ENCODE results near the gene VSIG8.

Gene VSIG8

DNA sequence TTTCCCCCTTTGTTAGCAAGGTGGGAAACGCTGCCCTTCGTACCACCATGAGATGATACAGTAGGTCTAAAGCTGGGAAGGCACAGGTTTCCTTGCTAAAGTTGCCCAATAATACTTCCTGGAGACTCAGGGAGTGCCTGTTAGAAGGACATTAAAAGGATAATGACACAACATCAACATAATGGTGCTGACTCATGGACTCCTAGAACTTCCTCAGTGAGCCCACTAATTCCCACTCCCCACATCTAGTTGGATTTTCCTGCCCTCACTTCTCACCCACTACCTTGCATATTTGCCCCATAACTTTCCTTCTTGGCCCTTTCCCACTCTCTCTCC is 20.0 kb upstream of the VSIG8 start:
- DNase-seq, result no peak

DNA sequence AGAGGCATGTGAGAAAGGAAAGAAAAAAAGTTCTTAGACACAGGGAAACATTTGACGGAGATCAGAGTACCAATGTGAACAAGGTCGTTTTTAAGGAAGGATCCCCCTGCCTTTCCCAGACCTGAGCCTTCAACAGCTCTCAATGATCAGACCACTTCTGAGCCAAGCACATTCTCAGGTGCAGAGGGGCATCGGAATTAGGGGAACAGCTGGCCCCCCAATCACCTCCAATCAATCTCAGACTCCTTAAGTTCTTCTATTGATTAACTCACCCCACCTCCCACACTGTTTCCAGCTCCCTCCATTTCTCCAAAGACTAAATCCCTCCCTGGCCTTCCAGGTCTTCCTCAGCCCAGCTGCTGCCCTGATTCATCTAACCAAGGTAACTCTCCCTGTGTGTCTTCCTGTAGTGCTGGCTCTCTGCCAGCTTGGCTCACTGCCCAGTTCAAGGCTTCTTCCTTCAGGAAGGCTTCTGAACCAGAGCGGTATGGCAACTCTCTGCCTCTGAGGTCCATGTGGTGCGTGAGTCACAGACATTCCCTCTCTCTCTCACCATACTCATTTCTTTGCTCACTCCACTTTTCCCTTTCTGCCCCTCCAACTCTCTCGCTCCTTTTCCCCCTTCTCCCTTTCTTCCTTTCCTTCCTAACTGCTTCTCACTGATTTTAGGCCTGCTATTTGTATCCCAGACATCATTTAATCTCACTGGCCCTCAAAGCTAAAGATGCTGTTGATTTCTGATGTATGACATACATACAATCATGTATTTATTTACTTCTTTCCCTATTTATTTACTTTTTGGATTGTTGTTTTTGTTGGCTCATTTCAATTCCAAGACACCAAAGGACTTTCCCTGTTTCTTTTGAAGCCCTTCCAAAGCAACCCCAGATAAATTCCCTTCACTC is 19.4 kb upstream of the VSIG8 start:
- peak; percentile 9 to 23 for DNase-seq

DNA sequence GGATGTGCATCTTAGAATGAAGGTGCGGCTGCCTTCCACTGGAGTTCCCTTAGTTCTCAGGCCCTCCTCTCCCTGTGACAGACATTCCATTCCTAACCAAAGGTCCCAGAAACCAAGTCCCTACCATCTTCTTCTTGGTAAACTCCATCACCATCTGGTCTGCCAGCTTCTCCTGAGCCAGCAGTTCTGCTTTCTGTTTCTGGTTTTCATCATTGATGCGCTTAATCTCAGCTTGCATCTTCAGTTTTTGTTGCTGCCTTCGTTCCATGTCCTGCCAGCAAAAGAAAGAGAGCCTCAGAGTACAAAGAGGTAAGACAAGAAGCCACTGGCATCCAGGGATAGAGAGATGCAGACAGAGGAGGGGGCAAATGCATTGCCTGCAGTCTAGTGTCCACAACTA is 18.0 kb upstream of the VSIG8 start:
- DNase-seq, result no peak

DNA sequence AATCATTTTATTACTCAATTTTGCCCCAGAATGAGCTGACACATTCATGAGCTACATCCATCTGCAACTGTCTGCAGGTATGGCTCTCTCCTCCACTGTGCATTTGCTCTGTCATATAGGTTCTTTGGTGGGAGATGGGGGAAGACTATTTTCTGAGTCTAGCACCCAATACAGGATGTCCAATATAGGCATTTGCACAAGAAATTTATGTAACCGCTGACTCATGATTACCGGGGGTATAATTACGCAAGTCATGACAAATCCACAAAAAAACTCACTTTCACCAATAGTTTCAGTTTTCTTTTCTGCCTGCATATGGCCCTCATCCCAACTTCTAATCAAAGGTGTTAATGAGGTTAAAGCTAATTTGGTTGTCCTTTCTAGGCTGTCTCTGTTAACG is 17.5 kb upstream of the VSIG8 start:
- no peak for DNase-seq

DNA sequence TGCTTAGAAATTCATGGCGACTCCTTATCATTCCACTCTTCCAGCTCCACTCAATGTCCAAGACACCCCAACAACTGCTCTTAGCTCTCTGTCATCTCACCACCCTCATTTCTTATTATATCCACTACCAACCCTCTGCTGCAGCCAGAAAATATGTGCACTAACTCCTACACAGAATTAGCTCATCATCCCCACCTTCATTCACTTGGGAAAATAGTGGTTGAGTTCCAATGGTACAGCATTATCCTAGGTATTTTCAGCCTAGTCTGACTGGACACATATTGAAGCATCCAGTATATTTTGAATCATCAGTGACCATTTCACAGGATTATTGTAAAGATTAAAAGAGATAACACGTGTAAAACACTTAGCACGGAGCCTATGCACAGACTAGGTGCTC is 16.7 kb upstream of the VSIG8 start:
- no peak for DNase-seq

DNA sequence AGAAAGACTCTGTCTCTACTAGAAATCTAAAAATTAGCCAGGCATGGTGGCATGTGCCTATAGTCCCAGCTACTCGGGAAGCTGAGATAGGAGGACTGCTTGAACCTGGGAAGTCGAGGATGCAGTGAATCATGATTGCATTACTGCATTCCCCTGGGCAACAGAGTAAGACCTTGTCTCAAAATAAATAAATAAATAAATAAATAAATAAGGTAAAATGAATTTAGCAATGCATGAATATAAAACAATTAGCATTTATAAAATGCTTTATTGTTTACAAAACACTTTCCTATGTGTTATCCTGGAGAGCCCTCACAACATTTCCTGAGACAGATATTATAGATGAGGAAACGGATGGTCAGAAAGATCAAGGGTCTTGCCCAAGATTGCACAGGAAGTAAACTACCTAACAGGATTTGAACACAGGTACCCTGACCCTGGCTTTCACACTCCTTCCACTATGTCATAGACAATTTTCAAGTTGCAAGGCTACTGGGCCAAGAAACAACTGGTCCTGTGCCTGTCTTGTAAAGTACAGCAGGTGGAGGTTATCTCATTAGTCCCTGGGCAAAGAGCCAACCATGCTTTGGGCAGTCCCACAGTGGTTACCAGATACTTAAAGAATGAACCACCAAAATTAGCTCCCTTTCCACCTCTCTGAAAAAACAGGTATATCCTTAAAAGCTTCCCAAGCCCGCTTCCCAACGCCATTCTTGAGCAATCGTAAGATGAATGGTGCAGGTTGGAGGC is 15.4 kb upstream of the VSIG8 start:
- DNase-seq, result no peak

DNA sequence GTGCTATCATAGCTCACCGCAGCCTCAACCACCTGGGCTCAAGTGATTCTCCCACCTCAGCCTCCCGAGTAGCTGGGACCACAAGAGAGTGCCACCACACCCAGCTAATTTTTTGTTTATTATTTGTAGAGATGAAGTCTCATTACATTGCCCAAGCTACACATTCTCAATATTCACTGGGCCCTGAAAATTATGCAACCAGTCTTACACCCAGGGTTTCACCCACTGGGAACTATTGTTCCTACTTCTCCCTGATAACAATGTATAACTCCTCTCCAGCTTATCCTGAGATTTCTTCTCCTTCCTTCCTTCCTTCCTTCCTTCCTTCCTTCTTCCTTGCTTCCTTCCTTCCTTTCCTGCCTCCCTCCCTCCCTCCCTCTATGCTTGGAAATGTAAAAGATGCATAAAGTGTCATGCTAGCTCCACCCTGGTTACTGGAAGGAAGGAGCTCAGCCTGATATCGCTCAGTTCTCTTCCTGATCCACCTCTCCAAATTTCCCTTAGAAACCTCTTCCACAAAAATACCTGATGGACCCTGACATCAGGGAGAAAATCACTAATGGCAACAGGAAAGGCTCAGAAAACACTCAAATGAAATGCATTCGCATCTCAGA is 11.2 kb upstream of the VSIG8 start:
- DNase-seq, result no peak

DNA sequence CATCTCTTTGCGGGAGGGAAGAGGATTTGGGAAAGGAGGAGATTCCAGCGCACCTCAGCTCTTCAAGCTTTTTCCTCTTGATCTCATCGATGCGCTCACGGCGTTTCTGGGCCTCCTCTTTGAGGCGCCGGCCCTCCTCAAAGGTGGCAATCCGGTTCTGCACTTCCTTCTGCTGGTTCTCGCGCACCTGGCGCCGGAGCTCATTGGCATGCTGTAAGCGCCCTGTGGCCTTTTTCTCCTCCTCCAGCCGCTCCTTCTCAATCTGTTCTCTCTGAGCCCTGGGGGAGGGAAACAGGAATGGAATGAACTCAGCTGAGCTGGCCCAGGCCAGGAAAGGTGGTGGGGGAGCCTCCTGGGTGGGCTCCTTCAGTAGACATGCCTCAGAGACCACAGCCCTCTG is 10.4 kb upstream of the VSIG8 start:
- DNase-seq, result no peak

DNA sequence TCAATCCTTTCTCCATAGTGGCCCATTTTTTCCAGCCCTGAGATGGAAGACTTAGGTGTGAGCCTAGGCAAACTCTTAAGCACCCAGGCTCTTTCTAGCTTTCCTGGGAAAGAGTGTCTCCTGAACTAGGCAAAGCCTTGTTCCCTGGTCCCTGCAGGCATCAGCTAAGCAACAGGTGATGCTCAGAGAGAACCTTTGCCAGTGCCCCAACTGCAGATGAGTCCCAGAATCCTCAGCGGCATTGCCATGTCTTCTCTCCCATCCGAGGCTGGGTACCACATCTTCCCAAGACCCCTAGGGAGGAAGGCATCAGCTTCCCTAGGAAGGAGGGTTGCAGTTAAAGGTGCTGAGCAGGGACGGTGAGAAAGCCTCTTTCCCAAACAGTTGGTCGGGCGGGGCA is 8.2 kb upstream of the VSIG8 start:
- no peak for DNase-seq

DNA sequence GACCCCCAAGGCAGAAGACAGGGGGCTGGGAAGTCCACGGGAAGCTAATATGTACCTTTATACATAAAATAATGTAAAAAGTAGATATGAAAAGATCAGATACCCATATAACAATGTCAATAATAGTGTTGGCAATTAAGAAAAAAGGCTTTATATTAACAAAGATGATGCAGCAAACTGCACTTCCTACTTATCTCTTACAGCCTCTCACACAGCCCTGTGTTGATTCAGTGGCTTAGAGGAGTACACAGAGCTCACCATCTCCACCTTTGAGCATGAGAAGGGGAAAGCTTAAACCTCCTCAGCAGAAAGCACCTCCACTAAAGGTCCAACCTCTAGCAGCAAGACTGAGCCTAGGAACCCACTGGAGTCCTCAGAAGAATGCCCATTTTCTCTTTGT is 7.2 kb upstream of the VSIG8 start:
- no peak for DNase-seq

DNA sequence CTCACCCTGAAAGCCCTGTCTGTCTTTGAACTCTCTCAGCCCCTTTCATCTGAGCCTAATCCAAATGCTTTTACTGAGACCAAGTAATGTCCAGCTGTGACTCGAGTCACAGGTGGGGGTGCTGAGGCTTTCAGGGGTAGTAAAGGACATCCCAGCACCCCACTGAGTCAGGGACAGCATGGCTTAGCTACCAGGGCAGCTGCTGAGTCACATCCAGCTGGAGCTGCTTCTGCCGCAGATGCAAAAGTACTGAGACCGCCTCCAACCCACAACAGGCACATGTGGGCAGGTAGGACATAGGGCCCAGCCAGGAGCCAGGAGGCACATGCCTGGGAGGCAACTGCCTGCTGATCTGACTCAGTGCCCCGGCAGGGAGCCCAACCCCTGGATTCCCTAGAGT is 6.7 kb upstream of the VSIG8 start:
- DNase-seq, result no peak

DNA sequence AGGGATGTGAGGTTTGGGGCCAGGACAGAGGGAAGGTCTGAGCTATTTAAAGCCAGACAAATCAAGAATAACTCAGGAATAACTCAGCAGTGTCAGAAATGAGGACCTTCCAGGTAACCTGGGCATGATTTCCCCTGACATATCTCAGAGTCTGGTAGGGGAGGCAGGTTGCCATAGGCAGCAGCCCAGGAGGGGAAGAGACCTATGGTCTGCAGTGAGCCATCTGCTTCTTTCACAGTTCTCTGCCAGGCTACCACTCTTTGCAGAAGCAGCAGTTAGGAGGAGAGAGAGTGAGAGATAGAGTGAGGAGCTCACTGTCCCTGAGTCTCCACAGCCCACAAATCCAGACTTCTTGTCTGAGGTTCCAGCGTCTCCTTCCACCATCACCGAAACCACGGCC is 6.3 kb upstream of the VSIG8 start:
- no peak for DNase-seq

DNA sequence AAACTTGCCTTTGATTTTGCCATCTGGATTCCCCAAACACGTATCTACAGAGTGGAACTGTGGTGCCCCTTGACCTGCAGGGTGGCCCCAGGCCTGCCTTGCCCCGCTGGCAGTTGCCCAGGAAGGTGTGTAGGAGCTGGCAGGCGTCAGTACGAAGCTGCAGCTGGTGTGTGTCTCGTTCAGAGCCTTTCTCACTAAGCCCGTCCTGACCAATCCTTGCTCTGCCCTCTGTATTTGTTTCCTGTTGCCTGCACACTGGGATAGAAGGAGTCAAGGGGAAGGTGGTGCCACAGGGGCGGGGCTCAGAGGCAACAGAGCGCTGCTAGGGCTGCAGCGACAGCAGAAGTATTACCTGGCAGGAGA is 5.2 kb upstream of the VSIG8 start:
- no peak for DNase-seq

DNA sequence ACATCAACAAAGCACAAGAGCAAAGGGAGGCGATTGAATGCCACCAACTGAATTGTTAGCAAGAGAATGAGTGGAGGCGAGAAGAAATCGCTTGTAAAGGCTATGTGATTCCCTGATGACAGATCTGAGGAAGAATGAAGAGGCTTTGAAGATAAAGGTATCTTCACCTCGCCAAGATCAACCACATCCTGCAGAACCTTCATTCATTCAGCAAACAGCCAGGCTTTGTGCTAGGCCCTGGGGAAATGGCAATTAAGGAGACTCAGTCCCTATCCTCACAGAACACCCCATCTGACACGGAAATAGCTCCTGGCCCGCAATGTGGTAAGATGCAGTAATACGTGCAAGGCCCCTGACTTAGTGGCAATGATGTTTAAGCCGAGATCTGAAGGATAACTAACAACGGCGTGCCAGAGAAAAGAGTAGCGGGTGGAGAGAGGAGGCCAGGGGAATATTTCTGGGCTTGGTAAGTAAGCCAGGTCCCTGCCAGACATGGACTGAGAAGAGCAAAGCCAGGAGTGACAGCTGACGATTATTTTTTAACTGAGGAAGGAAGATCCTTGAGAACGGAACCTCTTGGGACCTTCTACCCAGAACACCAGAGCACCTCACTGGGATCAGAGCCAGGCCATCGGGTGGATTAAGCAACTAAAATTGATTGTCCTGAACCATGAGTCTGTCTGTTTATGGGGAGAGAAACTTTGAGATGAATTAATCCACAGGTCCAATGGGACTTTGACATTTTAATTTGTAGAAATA is 4.6 kb upstream of the VSIG8 start:
- DNase-seq, result no peak

DNA sequence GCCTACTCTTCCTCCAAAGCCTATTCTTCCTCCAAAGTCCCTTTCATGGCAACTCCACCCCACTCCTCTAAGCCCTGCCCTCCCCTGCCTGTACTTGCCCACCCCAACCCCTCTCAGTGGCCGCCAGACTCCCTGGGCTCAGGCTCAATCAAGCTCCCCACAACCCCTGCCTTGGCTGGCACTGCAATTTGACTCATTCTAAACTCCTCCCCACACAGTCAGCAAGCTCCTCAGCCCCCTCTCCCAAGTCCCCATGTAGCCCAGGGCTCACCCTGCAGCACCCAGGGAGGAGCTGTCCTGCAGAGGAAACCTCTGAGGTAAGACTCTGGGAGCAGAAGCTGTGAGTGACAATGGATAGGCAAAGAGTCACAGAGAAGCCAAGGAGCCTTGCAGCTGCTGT is 3.6 kb upstream of the VSIG8 start:
- DNase-seq, result no peak

DNA sequence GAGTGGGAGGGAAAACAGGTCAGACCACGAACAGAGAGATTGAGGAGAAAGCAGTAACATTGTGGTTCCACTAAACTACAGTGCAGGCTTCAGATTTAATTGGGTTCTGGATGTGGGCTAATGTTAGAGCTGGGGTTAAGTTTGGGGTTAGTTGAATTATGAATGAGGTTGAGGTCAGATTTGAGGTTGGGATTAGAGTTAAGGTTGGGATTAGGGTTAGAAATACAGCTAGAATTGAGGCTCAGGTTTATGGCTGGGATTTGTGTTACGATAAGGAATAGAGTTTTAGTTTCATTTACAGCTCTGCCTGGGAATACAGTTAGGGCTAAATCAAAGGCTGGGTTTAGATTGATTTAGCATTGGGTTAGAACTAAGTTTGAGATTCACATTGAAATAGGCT is 1.8 kb upstream of the VSIG8 start:
- DNase-seq, result no peak

DNA sequence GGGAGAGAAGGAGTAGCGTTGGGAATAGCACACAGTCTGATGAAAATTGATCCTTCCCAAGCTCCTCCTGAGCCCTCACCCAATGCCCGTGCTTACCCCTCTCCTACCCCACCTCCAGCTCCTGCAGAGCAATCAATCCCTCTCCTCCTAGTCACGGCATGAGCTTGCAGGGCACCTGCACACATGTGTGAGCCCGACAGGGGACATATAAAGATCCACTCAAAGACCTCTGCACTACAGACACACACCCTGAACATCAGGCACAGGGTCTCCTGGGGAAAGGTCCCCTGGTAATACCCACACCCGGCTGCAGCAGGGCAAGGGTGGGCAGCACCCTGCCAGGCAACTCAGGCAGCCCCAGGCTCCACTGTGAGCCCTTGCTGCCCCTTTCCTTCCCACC is 426 bp downstream of the VSIG8 start:
- DNase-seq, result no peak

DNA sequence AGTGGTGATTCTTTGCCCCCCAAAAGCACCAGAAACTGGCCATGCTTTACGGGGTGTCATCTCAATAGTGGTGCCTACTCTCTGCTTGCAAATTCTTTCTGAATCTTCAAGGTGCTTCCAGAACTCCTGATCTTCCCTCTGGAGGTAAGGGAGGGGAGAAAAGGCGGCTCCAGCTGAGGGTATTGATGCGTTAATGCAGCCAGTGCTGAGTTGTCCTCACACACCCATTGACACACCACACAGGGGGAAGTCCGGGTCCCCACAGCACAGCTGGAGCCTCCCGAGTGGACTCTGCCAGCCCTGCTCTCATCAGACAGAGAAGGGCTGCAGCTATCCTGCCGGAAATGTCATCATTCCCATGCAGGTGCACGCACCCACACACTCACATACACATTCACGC is 1.2 kb downstream of the VSIG8 start:
- no peak for DNase-seq

DNA sequence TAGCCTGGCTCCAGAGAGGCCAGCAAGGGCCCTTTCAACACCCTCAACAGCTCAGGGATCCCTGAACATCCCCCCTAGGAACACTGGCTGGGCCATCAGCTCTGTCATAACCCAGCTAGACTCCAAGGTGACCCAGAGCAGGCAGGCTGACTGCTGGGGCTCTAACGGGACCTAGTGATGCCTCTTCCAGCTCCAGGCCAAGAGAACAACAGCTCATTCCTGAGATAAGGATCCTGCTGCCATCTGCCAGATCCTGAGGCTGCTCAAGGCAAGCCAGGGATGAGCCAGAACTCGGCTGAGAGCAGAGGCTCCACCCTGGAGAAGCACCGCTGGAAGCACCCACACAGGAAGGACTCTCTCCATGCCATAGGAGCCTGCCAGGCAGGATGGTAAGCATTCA is 2.0 kb downstream of the VSIG8 start:
- no peak for DNase-seq

DNA sequence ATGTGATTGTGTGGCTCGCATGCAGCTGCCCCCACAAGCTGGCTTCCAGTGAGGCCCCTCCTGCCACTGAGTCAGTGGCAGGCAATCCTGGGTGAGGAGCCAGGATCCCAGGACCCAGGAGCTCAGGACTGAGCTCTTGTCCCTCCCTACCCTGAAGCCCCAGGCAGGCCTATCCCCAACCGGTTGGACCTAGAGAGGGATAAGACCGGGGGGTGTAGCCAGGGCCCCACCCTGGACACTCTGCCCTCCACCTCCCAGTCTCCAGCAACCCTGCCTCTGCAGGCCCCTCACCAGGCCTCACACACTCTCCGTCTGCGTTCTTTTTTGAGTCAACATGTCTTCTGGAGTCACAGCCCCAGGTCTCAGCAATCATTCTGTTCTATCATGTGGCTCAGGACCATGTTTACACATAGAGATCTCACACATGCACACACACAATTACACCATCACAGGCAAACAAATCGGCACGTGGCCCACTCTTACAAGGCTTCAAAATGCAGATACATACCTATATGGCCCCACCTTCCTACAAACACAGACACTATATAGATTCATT is 2.6 kb downstream of the VSIG8 start:
- no peak for DNase-seq

DNA sequence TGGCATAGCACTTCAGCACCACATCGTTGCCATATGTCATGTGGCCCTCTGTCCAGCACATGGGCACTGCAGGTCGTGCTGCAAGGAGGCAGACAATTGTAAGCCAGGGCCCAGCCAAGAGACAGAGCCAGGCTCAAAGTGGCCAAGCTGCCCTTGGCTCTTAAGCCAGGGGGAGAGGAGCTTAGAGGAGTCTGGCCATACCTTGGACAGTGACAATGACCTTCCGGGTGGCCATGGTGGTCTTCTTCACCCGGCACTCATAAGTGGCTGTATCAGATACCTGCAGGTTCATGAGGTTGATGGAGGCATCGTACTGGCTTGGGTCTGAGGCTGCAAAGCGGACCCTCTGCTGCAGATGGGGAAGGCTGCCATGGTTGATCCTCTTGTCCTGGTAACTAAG is 4.6 kb downstream of the VSIG8 start:
- no peak for DNase-seq

DNA sequence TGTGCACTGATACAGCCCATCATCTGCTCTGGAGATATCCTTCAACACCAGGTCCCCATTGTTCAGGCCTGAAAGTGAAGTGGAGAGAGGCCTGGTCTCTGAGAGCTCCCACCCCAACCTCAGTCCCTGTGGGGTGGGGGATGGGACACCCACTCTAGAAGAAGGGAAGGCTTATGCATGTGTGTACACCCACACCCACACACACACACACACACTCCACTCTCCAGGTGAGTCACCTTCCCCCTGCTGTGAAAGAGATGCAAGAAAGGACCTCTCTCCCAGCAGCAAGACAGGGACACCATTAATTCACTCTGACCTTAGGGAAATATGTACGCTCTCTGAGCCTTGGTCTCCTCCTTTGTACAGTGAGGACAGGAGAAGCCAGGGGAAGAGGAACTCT is 5.9 kb downstream of the VSIG8 start:
- peak in 1 of 2 experiments; percentile 32 for DNase-seq

DNA sequence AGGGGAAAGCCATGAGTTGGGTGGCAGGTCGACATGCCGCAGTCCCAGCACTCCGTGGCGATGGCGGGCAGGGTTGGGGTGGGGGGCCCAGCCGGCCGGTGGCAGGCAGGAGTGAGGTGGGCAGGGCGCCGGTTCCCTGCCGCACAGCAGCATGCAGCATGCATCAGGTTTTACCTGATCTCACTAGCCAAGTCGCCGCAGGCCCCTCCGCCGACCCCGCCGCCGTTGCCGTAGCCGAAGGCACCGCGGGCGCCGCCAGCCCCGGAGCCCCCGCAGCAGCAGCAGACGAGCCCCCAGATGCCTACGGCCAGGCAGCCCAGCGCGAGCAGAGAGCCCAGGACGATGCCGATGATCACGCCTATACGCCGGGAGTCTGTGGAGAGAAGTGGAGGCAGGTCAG is 6.7 kb downstream of the VSIG8 start:
- no peak for DNase-seq

All from stimulated activated CD4-positive, alpha-beta T cell treated with anti-CD3 and anti-CD28 coated beads, Interleukin-4, amount 100 ng/mL, for 4 hours (primary cell).